Natural killer cell treated with Interleukin-12 subunit alpha and Interleukin-12 subunit beta and Interleukin-15 and Interleukin-18, amount 100 ng/mL, for 72 hours (primary cell): ENCODE results near the gene SPRN. TPM values are rescaled to one million over a fixed set of nuclear protein-coding genes. Genes with fewer than 3 reads are reported as not detected.
"Not testable (repeated sequence)": the region's sequence is repeated elsewhere in the genome, so short reads cannot be mapped to it uniquely, and the experiment has no call there.

Source experiments
- ATAC-seq, 2 donors: fragments of 150-1000 bp; cut with Tn5 transposase in 1 of 2; sonication (Bioruptor Pico), chemical (Tn5 transposase) in 1 of 2; 2 replicates each; pipeline ENCODE4 v1.10.0; 2021
- DNase-seq: peaks from one replicate; pipeline ENCODE4 v3.0.0; 2022; ENCODE audit warnings: low spot score
- H3K27ac Mint-ChIP-seq, 2 donors: 1 replicate in 1 of 2; 2 replicates in 1 of 2; pipeline ENCODE4 v1.8.0; 2022; ENCODE audit warnings: mixed read lengths in 2 of 2, mild to moderate bottlenecking in 1 of 2, moderate library complexity in 1 of 2
- H3K27me3 Mint-ChIP-seq, 2 donors: 1 replicate in 1 of 2; 2 replicates in 1 of 2; pipeline ENCODE4 v1.8.0; 2022; ENCODE audit warnings: mixed read lengths in 2 of 2
- H3K36me3 Mint-ChIP-seq: one replicate; pipeline ENCODE4 v1.8.0; 2022; ENCODE audit warnings: mixed read lengths
- H3K4me1 Mint-ChIP-seq, 2 donors: 1 replicate in 1 of 2; 2 replicates in 1 of 2; pipeline ENCODE4 v1.8.0; 2022; ENCODE audit warnings: low read depth in 2 of 2, mixed read lengths in 2 of 2, mild to moderate bottlenecking in 1 of 2
- H3K4me3 Mint-ChIP-seq: one replicate; pipeline ENCODE4 v1.8.0; 2022; ENCODE audit warnings: mixed read lengths
- H3K9me3 Mint-ChIP-seq: 2 replicates; pipeline ENCODE4 v1.8.0; 2022; ENCODE audit warnings: mixed read lengths
- total RNA-seq, 2 donors: library from RNA; stranded (reverse); gene quantifications; one replicate each; pipeline ENCODE4 v1.2.3, GENCODE V29; 2022

SPRN gene
- total RNA-seq, 2 donors from 2014 or later = not detected

DNA sequence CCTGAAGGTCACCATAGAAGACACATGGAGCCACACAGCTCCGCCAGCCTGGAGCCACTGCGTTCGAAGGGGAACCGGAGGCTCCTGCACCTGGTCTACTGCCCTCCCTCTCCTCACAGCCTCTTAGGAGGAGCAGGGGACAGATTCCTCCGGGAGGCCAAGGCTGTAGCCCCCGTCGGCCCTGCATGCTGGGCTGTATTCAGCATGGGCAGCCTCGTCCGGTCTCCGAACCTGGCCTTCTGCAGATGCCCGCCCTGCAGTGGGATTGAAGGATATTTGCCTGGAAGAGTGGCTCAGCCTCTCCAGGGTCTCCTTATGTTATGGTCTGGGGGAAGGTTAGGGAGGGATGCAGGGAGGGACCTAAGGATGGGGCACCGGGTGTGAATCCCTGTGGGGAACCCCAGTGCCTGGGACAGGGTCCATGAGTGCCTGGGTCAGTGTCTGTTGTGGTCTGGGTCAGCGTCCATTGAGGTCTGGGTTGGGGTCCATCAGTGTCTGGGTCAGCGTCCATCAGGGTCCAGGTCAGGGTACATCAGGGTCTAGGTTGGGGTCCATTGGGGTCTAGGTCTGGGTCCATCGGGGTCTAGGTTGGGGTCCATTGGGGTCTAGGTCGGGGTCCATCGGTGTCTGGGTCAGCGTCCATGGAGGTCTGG lies 16.3 kb upstream of the SPRN start:
- no peaks in the 10 kb centered on the region for H3K9me3 Mint-ChIP-seq
- H3K27ac Mint-ChIP-seq = no peak overlapping the region
- peaks cover 5% of the 10 kb centered on the region for H3K36me3 Mint-ChIP-seq
- DNase-seq (no peak), ATAC-seq (no peak)
- H3K4me1 Mint-ChIP-seq = peaks cover 17 to 32% of the 10 kb centered on the region in 2 donors
- peaks cover 8 to 12% of the 10 kb centered on the region in 2 donors for H3K27me3 Mint-ChIP-seq
- no peak overlapping the region for H3K4me3 Mint-ChIP-seq

DNA sequence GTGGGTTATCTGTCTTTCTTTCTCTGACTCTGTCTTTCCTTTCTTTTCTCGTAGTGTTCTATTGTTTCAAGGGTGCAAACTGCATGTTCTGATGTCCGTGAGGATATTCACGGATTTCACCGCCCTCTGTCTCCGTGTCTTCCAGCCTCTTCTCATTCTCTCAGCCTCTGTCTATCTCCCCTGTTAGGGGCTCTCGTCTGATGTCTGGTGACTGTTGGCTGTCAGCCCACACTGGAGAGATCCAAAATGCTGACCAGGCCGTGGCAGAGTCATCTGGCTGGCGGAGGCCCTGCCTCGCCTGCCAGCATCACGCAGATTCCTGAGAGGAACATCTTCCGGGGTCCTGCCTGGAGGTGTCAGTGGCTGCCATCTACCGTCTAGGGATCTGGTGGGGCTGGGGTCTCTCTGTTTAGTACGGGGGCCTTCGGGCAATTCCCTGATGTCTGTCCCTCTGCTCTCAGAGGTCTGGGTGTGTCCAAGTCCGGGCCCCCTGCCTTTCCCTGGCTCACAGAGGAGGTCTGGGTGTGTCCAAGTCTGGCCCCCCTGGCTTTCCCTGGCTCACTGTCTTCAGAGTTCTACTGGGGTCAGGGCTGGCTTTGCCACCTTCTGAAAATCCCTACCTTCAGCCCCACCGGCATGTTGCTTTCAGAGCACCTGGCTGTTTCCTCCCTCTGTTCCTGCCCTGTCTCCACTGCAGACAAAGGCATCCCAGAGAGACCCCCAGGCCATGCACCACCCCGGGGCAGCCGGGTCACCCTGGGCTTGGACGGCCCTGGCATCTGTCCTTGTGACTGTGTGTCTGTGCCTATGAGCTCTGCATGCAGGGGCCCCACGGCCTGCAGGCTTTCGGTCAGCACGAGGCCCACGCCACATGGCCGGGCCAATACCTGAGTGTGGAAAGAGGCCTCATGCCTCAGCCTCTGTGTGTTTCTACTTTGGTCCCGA lies 15.4 kb upstream of the SPRN start:
- no peaks in the 10 kb centered on the region for H3K9me3 Mint-ChIP-seq
- peaks cover 17 to 28% of the 10 kb centered on the region in 2 donors for H3K4me1 Mint-ChIP-seq
- peak overlapping the region in 1 of 2 donors; percentile 20 for H3K27ac Mint-ChIP-seq
- no peak for DNase-seq
- H3K4me3 Mint-ChIP-seq = no peak overlapping the region
- peaks cover 4 to 12% of the 10 kb centered on the region in 2 donors for H3K27me3 Mint-ChIP-seq
- no peaks in the 10 kb centered on the region for H3K36me3 Mint-ChIP-seq
- ATAC-seq = no peak

DNA sequence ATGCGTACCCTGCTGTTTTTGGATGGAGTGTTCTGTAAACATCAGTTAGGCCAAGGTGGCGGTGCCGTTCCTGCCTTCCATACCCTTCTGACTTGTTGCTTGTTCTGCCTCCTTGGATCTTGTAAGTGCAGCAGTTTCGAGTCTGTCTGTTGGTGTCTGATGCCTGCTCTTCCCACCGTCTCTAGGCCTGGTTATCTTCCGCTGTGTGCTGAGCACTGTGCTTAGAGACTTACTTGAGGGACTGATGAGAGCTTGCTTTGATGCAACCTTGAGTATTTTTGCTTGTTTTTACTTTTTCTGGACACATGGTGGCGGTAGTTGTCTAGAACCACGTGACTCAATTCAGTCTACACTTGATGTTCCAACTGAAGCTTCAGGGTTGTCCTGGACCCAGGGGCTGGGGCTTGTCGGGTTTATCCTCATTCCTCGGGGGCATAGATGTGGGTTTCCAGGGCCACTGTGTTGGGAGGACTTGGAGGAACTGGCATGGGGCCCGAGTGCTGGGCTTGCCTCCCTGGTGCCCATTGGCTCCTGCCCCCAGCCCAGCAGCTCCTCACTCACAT lies 14.4 kb upstream of the SPRN start:
- H3K36me3 Mint-ChIP-seq = no peaks in the 10 kb centered on the region
- no peak overlapping the region for H3K27ac Mint-ChIP-seq
- ATAC-seq (peak in 1 of 2 donors; percentile 3), DNase-seq (no peak)
- H3K27me3 Mint-ChIP-seq = peaks cover 4 to 12% of the 10 kb centered on the region in 2 donors
- H3K4me3 Mint-ChIP-seq = no peak overlapping the region
- H3K4me1 Mint-ChIP-seq = peaks cover 17 to 28% of the 10 kb centered on the region in 2 donors
- no peaks in the 10 kb centered on the region for H3K9me3 Mint-ChIP-seq

DNA sequence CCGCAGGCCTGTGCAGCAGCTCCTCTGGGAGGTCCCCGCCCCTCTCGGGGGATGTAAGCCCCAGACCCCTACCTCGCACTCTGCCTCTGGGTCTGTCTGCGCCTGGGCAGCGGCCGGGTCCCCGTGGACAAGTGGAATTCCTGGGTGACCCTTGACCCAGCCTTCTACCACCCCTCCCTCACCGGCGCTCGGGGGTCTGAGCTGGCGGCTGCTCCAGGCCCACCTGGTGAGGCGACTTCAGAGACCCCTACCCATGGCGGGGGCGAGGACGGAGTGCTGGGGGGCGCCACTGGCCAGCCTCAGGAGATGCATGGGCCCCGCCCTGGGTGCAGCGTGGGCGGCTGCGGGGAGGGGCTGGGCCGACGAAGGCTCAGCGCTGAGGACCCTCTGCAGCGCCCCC lies 8.4 kb upstream of the SPRN start:
- H3K36me3 Mint-ChIP-seq, H3K4me3 Mint-ChIP-seq, H3K27ac Mint-ChIP-seq, H3K9me3 Mint-ChIP-seq, DNase-seq, H3K4me1 Mint-ChIP-seq: not testable (repeated sequence)
- ATAC-seq = peak; percentile 6 to 44
- H3K27me3 Mint-ChIP-seq = peaks cover 4 to 12% of the 10 kb centered on the region in 2 donors

DNA sequence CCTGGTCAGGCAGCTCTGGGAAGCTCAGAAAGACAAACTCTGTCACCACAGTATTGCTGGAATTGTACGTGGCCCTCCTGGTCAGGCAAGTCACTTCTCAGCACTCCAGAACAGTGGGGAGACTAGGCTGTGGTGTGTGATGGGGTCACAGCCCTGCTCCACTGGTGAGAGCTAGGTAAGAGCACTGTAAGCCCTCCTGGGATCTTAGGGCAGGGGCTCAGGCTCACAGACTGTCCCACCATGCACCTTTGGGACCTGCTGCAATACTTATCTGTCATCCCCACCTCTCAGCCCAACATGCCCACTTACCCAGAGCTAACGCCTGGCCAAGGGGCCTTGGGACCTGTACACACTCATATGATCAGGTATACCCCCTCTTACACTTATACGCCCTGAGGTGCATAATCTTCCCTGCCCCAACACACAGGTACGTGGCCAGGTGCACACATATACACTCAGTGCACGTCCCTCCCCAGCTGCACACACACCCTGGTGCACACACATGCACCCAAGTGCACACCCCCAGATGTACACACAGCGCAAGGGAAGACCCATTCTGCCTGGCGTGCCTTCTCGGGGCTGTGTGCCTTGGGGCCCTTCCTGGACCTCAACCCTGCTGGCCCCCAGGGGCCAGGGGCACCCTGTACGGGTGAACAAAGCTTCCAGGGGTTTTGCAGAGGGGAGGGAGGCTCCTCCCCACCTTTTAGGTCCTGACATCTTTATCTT lies 7.6 kb upstream of the SPRN start:
- DNase-seq, H3K36me3 Mint-ChIP-seq, H3K27me3 Mint-ChIP-seq, H3K27ac Mint-ChIP-seq, H3K9me3 Mint-ChIP-seq, H3K4me1 Mint-ChIP-seq, H3K4me3 Mint-ChIP-seq: not testable (repeated sequence)
- peak; percentile 52 to 66 for ATAC-seq

DNA sequence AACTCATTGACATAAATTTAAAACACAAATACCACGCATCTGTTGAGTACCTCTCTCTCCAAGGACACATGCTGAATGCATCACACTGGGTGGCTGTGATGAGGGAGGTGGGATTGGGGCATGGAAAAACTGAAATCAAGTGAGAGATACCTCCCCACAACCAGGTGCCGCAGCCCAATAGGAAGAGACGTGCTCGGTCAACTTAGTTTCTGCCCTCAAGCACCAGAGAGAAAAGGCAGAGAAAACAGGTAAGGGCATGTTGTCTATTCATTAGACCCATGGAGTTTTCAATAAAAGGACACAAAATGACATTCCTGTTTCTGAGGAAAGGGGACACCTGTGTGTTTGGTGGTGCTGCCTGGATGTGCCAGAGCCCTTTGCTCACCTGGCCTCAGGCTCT lies 5.1 kb upstream of the SPRN start:
- not testable (repeated sequence) for ATAC-seq, H3K4me1 Mint-ChIP-seq, H3K27me3 Mint-ChIP-seq, H3K27ac Mint-ChIP-seq, H3K36me3 Mint-ChIP-seq, H3K9me3 Mint-ChIP-seq, H3K4me3 Mint-ChIP-seq, DNase-seq

DNA sequence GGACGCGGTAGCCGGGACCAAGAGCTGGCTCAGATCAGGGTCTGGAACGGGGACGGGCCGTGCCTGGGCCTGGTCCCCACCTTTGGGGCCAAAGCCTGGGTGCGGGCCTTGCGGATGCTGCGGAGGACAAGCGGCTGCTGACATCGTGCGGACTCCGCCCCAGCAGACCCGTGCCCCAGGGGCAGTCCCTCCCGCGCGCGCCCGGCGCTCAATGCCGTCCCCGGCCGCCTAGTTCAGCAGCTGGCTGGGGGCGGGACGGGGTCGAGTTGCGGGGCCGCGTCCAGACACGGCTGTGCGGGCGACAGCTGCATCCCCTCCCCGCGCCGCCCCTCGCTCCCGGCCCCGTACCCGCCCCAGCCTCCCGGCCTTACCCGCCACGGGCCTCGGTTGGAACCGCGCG lies 323 bp downstream of the SPRN start:
- not testable (repeated sequence) for H3K27ac Mint-ChIP-seq, H3K4me1 Mint-ChIP-seq, DNase-seq, ATAC-seq, H3K36me3 Mint-ChIP-seq, H3K27me3 Mint-ChIP-seq, H3K9me3 Mint-ChIP-seq, H3K4me3 Mint-ChIP-seq

DNA sequence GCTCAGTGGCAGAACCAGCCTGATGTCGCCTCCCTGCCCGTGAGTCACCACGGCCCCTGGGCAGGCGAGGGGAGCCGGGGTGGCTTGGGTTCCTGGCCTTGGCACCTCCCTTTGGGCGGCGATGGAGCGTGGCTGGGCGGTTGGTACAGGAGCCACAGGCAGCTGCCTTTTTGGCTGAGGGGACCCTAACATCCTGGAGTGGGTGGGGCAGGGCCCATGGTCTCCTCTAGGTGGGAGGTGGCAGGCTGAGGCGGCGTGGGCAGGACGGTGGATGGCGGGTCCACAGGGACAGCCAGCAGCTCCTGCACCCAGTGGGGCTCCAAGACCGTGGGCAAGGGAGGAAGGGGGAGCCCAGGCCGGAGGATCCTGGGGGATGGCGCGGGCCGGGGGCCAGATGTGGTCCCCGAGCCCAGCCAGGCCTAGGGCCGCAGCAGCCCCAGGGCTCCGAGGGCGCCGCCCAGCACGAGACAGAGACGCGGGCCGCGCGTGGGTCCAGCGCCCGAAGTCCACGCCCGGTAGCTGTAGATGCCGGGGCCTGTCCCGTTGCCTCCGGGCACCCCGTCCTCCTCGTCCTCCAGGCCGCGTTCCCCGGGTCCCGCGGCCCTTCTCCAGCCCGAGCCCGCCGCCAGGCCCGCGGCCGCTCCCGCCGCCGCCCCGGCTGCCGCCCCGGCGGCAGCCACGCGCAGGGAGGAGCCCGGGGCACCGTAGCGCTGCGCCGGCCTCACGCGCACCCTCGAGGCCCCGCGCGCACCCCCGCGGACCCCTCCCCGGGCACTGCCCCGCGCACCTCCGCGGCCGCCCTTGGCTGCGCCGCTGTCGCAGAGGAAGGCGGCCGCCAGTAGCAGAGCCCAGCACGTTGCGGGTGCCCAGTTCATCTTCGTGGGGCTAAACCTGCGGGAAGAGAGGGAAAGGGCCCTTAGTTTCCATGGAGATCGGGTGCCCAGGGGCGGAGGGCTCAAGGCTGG lies 1.3 kb downstream of the SPRN start:
- H3K27me3 Mint-ChIP-seq = no peaks in the 10 kb centered on the region
- peaks cover 0 to 4% of the 10 kb centered on the region in 2 donors for H3K4me1 Mint-ChIP-seq
- H3K36me3 Mint-ChIP-seq = no peaks in the 10 kb centered on the region
- no peak overlapping the region for H3K27ac Mint-ChIP-seq
- ATAC-seq = peak in 1 of 2 donors; percentile 2
- DNase-seq = no peak
- no peak overlapping the region for H3K4me3 Mint-ChIP-seq
- no peaks in the 10 kb centered on the region for H3K9me3 Mint-ChIP-seq

DNA sequence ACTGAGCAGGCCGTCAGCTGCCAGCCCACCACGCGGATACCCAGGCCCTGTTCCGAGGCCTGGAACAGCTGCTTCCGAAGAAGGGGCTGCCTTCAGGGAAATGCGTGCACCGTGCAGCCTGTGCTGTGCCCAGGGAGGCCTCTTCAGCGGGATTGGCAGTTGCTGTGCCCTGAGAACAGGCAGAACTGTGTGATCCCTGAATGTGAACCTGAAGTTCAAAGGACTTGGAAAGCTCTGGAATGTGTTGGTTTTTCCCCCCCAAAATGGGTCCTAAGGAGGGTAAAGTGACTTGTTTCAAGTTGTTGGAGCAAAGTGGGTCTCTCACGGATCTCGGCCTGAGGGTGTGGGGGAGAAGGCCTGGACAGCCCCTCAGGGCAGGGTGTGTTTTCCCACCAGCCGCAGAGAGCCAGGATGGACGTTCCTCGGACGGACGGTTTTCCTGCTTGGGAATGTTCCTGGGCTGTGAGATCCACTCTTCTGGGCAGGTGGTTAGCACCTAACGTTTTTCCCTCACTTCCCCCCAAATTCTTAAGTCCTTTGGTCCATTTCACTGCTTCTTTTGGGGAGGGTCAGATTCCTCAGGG lies 2.1 kb downstream of the SPRN start:
- H3K27me3 Mint-ChIP-seq = no peaks in the 10 kb centered on the region
- ATAC-seq (no peak), DNase-seq (no peak)
- no peaks in the 10 kb centered on the region for H3K36me3 Mint-ChIP-seq
- H3K4me3 Mint-ChIP-seq = no peak overlapping the region
- no peaks in the 10 kb centered on the region for H3K9me3 Mint-ChIP-seq
- H3K4me1 Mint-ChIP-seq = peaks cover 0 to 4% of the 10 kb centered on the region in 2 donors
- H3K27ac Mint-ChIP-seq = no peak overlapping the region

DNA sequence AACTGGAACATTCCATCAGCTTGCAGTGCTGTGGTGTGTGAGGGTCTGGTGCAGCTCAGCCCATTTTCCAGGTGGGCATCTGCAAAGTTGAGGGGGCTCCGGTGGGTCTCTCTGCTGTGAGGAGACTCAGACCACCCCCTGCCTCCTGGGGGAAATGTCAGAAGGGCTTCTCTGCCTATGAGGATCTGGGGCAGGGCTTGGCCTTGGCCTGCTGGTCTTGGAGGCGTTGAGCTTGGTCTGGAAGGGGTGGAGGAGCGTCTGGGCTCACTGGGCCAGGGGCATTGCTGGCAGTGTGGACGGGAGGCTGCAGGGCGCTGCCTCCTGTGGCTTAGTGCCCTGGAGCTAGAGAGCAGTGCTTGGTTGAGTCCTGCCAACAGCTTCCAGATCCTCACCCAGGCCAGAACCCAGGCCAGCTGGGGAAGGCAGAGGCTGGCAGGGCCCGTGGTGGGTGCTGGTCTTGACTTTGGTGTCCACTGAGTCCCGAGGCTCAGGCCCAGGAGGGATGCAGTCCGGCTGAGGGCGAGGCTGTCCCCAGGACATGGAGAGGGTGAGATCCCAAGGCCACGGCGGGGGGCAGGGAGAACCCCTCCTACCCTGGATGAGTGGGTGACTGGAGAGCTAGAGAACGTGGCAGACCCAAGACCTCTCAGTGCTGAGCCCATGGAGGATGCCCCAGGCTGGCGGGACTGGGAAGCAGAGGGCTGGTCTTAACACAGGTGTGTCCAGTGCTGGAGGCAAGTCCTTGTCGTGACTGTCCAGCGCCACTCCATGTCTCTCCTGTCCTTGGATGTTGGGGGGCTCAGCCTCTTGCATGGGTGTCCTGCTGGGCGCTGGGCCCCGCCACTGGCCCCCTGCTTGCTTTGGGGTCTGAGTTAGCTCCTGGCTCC lies 2.8 kb downstream of the SPRN start:
- Mint-ChIP-seq H3K36me3 (no peaks in the 10 kb centered on the region), H3K9me3 (no peaks in the 10 kb centered on the region), H3K4me1 (peaks cover 0 to 4% of the 10 kb centered on the region in 2 donors), H3K27ac (no peak overlapping the region), H3K27me3 (no peaks in the 10 kb centered on the region), H3K4me3 (no peak overlapping the region)
- ATAC-seq (no peak), DNase-seq (no peak)

DNA sequence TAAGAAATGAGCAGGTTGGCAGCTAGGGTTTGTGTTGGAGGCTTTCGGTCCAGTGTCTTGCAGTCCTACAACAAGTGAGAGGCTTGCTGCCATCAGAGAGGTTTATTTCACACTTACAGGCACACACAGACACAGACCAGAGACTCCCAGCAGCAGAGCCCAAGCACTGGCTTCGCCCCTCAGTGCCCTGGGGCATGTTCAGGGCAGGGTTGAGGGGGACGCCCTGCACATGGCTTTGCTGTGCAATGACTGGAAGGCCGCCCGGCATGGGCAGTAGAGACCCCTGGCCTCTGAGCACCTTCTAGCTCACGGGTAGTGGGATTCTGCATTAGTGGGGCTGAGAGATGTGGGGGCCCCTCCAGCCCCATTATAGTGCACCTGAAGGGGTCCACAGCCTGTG lies 3.8 kb downstream of the SPRN start:
- no peak overlapping the region for H3K4me3 Mint-ChIP-seq
- peaks cover 0 to 6% of the 10 kb centered on the region in 2 donors for H3K4me1 Mint-ChIP-seq
- ATAC-seq (no peak), DNase-seq (no peak)
- no peak overlapping the region for H3K27ac Mint-ChIP-seq
- H3K9me3 Mint-ChIP-seq = no peaks in the 10 kb centered on the region
- peaks cover 7% of the 10 kb centered on the region for H3K36me3 Mint-ChIP-seq
- H3K27me3 Mint-ChIP-seq = no peaks in the 10 kb centered on the region

DNA sequence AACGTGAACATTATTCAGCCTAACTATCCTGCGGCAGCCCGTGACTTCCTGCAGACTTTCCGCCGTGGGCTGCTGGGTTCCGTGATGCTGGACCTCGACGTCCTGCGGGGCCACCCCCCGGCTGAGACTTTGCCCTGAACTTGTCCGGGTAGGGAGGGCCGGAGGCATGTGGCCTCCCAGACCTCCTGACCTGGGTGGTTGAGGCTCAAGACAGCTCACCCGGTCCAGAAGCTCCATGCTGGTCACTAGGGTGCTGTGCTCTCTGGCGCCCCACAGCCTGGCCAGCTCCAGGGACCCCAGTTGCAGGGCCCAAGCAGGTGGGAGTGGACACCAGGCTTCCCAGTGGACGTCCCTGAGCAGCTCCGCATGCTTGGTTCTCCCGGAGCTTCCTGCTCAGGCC lies 4.4 kb downstream of the SPRN start:
- no peaks in the 10 kb centered on the region for H3K27me3 Mint-ChIP-seq
- H3K27ac Mint-ChIP-seq = no peak overlapping the region
- H3K9me3 Mint-ChIP-seq = no peaks in the 10 kb centered on the region
- DNase-seq = no peak
- ATAC-seq = no peak
- H3K4me1 Mint-ChIP-seq = peaks cover 0 to 6% of the 10 kb centered on the region in 2 donors
- no peak overlapping the region for H3K4me3 Mint-ChIP-seq
- peaks cover 13% of the 10 kb centered on the region for H3K36me3 Mint-ChIP-seq
